Measurements from ENCODE around the gene NLRP5.
A peak's percentile ranks its signal among the peaks of the same experiment; 100 is the strongest.

NLRP5 gene

DNA sequence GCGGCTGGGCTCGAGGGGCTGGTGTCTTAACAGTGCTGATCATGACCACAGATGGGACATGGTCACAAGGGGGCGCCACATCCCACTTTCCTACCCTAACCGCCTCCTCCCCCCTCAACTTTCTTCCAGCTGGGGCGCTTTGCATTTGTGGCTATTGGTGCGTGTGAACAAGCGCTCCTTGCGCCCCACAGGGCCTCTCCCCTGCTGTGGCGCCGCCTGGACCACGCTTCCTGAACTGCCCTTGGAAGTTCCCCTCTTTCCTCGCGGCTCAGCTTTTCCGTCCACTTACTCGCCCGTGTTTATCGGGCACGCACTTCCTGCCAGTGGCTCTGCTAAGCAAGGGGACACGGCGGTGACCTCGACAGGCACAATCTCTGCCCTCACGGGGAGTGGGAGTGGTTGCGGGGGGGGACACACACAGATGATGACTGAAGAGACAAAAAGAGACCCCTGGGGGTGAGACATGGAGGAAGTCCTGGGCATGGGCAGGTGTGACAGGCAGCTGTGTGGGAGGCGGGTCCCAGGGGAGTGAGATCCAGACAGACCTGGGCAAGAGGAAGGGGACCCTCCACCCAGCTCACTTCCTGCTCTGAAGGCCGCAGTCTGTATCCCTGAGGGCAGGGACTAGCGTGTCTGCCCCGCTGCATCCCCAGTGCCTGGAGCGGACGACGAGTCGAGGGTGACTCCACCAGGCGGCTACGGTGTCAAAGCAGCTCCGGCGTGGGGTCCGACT is 94.3 kb downstream of the NLRP5 start:
- CTCF ChIA-PET, result interaction anchor here (0.7 to 1.8 kb wide), 5 partner anchors 12 to 1994 kb away, joined by 4 to 5 read pairs (median 4); no protein-coding TSS in a partner anchor
- TF ChIP-seq L3MBTL2 (conservative IDR thresholded peaks at IDR 0.05) (peak; percentile 40; the same call in 1 of the 2 replicates), FOXA1 (IDR thresholded peaks at IDR 0.05) (no peak), ARNT (IDR thresholded peaks at IDR 0.05) (0 out of 2 replicates have a peak, but pooled peaks have one; percentile 26)
- TF ChIP-seq, protein P1, sequence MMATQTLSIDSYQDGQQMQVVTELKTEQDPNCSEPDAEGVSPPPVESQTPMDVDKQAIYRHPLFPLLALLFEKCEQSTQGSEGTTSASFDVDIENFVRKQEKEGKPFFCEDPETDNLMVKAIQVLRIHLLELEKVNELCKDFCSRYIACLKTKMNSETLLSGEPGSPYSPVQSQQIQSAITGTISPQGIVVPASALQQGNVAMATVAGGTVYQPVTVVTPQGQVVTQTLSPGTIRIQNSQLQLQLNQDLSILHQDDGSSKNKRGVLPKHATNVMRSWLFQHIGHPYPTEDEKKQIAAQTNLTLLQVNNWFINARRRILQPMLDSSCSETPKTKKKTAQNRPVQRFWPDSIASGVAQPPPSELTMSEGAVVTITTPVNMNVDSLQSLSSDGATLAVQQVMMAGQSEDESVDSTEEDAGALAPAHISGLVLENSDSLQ (IDR thresholded peaks at IDR 0.05), result no peak
- peak; percentile 73 for DNase-seq (ENCODE audit: extremely low spot score)
- POLR2A ChIA-PET, result no interaction called here

DNA sequence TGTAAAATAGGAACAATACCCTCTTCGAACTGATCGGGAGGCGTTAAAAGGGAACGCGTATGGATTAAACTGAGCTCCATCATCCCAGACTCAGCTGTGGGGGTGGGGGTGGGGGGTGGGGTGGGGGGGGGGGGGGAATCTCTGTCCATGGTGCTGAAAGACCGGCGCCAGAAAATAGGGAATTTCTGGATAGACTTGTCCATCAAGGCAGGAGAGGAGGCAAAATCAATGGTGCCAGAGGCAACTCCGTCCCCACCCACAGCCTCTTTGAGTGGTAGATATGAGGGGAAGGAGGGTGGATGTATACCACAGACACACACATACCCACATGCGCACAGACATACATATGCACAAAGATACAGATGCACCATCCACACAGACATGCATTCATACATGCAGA is 97.1 kb downstream of the NLRP5 start:
- TF ChIP-seq FOXA1 (IDR thresholded peaks at IDR 0.05) (no peak), SP1 (IDR thresholded peaks at IDR 0.05) (no peak), CTBP1 (IDR thresholded peaks at IDR 0.05; ENCODE audit: borderline replicate concordance) (no peak), FOXK2 (IDR thresholded peaks at IDR 0.05) (no peak), NFRKB (IDR thresholded peaks at IDR 0.05) (no peak), TARDBP (IDR thresholded peaks at IDR 0.05) (no peak), ELF4 (IDR thresholded peaks at IDR 0.05) (no peak), FOXM1 (IDR thresholded peaks at IDR 0.05; ENCODE audit: borderline replicate concordance) (no peak), LEF1 (IDR thresholded peaks at IDR 0.05; ENCODE audit: borderline replicate concordance) (no peak), HDGF (IDR thresholded peaks at IDR 0.05; ENCODE audit: borderline replicate concordance) (no peak)
- ChIA-PET POLR2A (no interaction called here), CTCF (interaction anchor here (0.5 kb wide), 1 partner anchor 170 kb away, joined by 10 read pairs; no protein-coding TSS in a partner anchor)
- no peak for DNase-seq (ENCODE audit: extremely low spot score)

DNA sequence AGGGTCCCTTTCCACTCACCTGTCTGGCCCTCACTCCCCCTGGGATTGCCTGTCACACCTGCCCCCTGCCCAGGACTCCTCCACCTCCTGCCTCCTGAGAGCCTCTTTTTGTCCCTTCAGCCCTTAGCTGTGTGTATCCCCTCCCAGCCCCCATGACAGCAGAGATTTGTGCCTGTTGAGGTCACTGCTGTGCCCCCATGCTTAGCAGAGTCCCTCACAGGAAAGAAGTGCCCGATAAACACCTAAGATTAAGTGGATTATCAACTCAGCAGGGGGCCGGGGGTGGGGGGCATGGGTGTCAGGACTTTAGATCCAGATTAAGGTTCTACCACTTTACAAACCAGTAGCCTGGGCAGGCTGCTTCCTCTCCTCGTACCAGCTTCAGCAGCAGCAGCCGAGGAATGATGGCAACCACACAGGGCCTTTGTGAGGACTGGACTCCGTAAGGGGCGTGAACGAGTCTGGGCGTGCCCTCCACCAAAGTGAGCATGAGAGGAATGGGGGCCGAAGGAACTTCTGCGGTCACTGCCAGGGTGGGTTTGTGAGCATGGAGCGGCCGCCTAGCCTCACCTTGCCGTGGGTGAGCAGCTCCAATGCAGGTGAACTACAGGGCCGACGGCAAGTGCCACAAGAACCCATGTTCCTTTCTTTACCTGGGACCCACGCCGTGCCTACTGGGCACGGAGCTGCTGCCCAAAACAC is 98.4 kb downstream of the NLRP5 start:
- POLR2A ChIA-PET, result no interaction called here
- CTCF ChIA-PET, result interaction anchor here (1.0 kb wide), 1 partner anchor 8 kb away, joined by 3 read pairs; no protein-coding TSS in a partner anchor
- no peak for TF ChIP-seq FOXA1 (IDR thresholded peaks at IDR 0.05)
- TF ChIP-seq ZNF384 (IDR thresholded peaks at IDR 0.05), result no peak
- no peak for TF ChIP-seq SUZ12 (IDR thresholded peaks at IDR 0.05)
- TF ChIP-seq FOXM1 (IDR thresholded peaks at IDR 0.05; ENCODE audit: borderline replicate concordance), result no peak
- no peak for TF ChIP-seq L3MBTL2 (conservative IDR thresholded peaks at IDR 0.05)
- no peak for DNase-seq (ENCODE audit: extremely low spot score)

DNA sequence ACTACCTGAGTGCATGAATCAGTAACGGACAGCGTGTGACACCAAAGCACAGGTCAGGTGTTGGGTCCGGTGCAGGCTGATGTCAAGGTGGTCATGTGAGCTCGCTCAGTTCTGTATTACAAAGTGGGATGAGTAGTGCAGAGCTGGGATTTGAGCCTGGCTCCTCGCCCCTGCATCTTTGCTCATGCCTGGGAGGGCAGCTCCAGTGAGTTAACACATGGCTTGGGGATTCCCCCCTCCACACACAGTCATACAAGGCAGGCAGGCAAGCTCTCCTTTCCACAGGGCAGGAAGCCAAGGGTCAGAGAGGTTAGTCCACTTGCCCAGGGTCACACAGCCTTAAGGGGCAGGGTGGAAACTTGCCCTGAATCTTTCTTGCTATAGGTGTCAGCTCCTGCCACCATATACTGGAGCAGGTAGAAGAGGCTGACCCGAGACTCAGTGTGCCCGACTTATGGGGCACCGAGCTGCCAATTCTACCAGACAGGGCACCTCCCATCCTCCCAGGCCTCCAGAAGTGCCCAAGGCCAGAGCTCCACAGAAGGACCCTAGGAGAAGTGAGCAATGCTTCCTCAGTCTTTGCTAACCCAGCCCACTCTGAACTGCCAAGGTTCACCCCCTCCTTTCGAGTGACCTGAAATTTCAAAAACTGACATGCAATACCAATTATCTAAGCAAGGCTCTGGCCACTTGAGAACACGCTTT is 99.1 kb downstream of the NLRP5 start:
- ChIA-PET CTCF (interaction anchor here (0.6 to 1.0 kb wide), 2 partner anchors 9 to 460 kb away, joined by 3 read pairs; no protein-coding TSS in a partner anchor), POLR2A (no interaction called here)
- no peak for DNase-seq (ENCODE audit: extremely low spot score)
- TF ChIP-seq, protein P1 (IDR thresholded peaks at IDR 0.05), result no peak
- no peak for TF ChIP-seq FOXK2 (IDR thresholded peaks at IDR 0.05)
- TF ChIP-seq CTBP1 (IDR thresholded peaks at IDR 0.05; ENCODE audit: borderline replicate concordance), result no peak
- no peak for TF ChIP-seq SP1 (IDR thresholded peaks at IDR 0.05)
- TF ChIP-seq FOXM1 (IDR thresholded peaks at IDR 0.05; ENCODE audit: borderline replicate concordance), result no peak
- TF ChIP-seq NFRKB (IDR thresholded peaks at IDR 0.05), result no peak
- no peak for TF ChIP-seq ELF4 (IDR thresholded peaks at IDR 0.05)
- TF ChIP-seq FOXA1 (IDR thresholded peaks at IDR 0.05), result no peak
- TF ChIP-seq ARNT (IDR thresholded peaks at IDR 0.05), result no peak
- no peak for TF ChIP-seq BHLHE40 (IDR thresholded peaks at IDR 0.05; ENCODE audit: borderline replicate concordance)
- TF ChIP-seq ZNF384 (IDR thresholded peaks at IDR 0.05), result no peak

DNA sequence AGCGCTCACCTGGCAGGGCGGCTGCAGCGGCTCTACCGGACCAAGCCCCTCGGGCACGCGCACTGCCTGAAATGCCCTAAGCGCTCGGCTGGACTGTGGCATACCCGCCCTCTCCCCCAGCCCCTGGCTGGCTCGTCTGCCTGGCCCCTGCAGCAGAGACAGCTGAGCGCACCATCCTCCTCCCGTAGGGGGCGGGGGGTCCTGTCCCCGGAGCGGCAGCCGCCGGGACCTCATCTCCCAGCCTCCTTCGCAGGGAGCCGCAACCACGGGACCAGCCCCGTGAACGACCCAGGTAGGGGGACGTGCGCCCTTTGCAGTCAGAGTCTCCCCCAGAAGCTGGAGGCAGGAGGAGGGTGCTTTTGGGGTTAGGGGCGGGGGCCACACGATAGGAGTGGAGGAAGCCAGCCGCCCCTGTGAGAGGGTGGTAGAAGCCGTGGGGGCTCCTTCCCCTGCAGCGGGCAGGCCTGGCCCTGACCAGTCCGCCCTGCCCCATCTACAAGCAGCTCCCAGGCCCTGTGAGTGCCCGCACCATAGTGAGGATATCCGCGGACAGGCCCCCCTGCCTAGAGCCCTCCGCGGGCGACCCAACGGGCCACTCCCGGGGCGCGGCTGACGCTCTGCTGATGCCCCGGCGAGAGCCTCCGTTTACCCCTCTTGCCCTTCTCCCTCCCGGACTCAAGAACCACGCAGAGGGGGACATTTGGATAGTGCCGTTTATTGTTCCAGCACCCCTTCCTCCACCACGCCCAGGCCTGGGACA is 100.3 kb downstream of the NLRP5 start:
- CTCF ChIA-PET, result no interaction called here
- no peak for DNase-seq (ENCODE audit: extremely low spot score)
- no peak for TF ChIP-seq FOXA1 (IDR thresholded peaks at IDR 0.05)
- no peak for TF ChIP-seq FOXK2 (IDR thresholded peaks at IDR 0.05)
- no peak for TF ChIP-seq BHLHE40 (IDR thresholded peaks at IDR 0.05; ENCODE audit: borderline replicate concordance)
- POLR2A ChIA-PET, result no interaction called here

DNA sequence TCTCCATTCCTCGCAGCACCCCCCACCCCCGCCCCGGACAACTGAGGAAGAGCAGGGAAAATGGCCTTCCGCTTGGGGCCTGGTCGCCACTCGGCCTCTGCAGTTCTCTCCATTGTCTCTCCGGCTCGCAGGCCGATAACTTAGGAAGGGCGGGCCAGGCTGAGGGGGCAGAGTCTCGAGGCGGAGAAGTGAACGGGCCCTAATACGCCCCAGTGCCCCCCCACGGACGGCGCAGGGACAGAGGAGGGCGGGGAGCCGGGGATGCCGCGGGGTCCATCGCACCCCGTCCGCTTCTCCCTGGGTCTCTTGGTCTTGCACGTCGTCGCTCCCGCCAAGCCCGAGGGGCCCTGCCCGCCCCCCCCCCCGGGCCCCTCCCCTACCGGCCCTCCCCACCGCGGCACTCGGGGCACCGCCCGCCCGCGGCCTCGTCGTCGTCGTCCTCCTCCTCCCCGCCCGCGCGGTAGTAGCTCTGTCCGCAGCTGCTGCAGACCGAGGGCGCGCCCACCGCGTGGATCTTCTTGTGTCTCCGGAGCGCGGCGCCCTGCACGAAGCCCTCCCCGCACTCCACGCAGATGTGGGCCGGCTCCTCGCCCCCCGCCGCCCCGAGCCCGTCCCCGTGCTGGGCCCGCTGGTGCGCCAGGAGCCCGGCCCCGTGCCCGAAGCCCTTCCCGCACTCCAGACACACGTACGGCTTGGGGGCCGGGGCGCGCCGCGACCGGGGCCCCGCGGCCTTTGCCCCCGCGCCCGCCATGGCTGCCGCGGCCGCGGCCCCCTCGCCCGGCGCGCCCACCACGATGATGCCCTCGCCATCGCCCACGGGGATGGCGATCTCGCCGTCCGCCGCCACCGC is 101.3 kb downstream of the NLRP5 start:
- ChIA-PET CTCF (no interaction called here), POLR2A (no interaction called here)
- no peak for DNase-seq (ENCODE audit: extremely low spot score)
- TF ChIP-seq HDGF (IDR thresholded peaks at IDR 0.05; ENCODE audit: borderline replicate concordance) (no peak), FOXA1 (IDR thresholded peaks at IDR 0.05) (no peak), ELF4 (IDR thresholded peaks at IDR 0.05) (no peak), ARNT (IDR thresholded peaks at IDR 0.05) (no peak), TARDBP (IDR thresholded peaks at IDR 0.05) (no peak), NFRKB (IDR thresholded peaks at IDR 0.05) (no peak), LEF1 (IDR thresholded peaks at IDR 0.05; ENCODE audit: borderline replicate concordance) (no peak), FOXK2 (IDR thresholded peaks at IDR 0.05) (no peak), L3MBTL2 (conservative IDR thresholded peaks at IDR 0.05) (no peak), FOXM1 (IDR thresholded peaks at IDR 0.05; ENCODE audit: borderline replicate concordance) (no peak), CTBP1 (IDR thresholded peaks at IDR 0.05; ENCODE audit: borderline replicate concordance) (no peak), SP1 (IDR thresholded peaks at IDR 0.05) (no peak), BHLHE40 (IDR thresholded peaks at IDR 0.05; ENCODE audit: borderline replicate concordance) (no peak), ZNF384 (IDR thresholded peaks at IDR 0.05) (no peak), SUZ12 (IDR thresholded peaks at IDR 0.05) (no peak)
- TF ChIP-seq, protein P1 (IDR thresholded peaks at IDR 0.05), result no peak

All from HEK293T (cell line).